Measurements from ENCODE around the gene TPRG1L. TPM values are rescaled to one million over a fixed set of nuclear protein-coding genes. Genes with fewer than 3 reads are reported as not detected.

The TPRG1L gene
- total RNA-seq, 1 donor from 2014 or later = 14.5 TPM

DNA sequence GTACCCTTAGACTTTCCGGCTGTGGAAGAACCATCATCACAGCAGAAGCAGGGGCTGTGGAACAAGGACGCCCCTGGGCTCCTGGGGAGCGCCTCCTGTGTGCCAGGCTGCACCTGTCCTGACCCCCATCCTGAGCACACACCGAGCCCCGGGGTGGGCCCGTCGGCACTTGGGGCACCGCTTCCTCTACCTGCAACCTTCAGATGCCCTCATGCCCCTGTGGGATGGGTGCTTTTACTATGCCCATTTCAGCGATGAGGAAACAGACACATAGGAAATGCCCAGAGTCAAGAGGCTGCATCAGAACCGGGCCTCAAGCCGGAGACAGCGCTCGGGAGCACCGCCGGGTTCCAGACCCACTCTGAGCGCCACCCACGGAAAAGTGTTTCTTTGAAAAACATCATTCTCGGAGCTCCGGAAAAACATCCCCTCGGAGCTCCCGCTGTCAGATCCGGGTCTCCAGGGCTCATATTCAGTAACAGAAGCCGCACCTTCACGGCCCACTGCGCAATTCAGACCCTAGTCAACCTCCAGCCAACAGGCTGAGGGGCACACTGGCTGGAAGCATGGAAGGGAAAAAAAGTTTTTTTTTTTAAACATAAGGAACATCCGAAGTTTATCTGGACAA, 8.0 kb downstream of the TPRG1L start:
- Mint-ChIP-seq H3K4me1 (no peaks in the 10 kb centered on the region), H3K9me3 (no peaks in the 10 kb centered on the region), H3K27me3 (ENCODE audit: low read depth) (no peaks in the 10 kb centered on the region), H3K4me3 (no peak overlapping the region), H3K36me3 (ENCODE audit: low read depth) (peaks cover 5% of the 10 kb centered on the region), H3K27ac (ENCODE audit: unreplicated experiment) (no peak overlapping the region)
- TF ChIP-seq CTCF (conservative IDR thresholded peaks at IDR 0.05) = no peak
- no peak for DNase-seq (ENCODE audit: low read depth, low spot score)

GRCh38 chr1:3633344-3634058, 8.7 kb downstream of the TPRG1L start:
- no peak for DNase-seq (ENCODE audit: low read depth, low spot score)
- Mint-ChIP-seq H3K4me3 (no peak overlapping the region), H3K4me1 (no peaks in the 10 kb centered on the region), H3K27me3 (ENCODE audit: low read depth) (no peaks in the 10 kb centered on the region), H3K27ac (ENCODE audit: unreplicated experiment) (no peak overlapping the region), H3K36me3 (ENCODE audit: low read depth) (peaks cover 5% of the 10 kb centered on the region), H3K9me3 (no peaks in the 10 kb centered on the region)
- no peak for TF ChIP-seq CTCF (conservative IDR thresholded peaks at IDR 0.05)

GRCh38 chr1:3634059-3634800, 9.4 kb downstream of the TPRG1L start:
- Mint-ChIP-seq H3K36me3 (ENCODE audit: low read depth) (peaks cover 5% of the 10 kb centered on the region), H3K27me3 (ENCODE audit: low read depth) (no peaks in the 10 kb centered on the region), H3K27ac (ENCODE audit: unreplicated experiment) (peak overlapping the region; percentile 86), H3K4me1 (no peaks in the 10 kb centered on the region), H3K9me3 (no peaks in the 10 kb centered on the region), H3K4me3 (no peak overlapping the region)
- DNase-seq (ENCODE audit: low read depth, low spot score) = no peak
- TF ChIP-seq CTCF (conservative IDR thresholded peaks at IDR 0.05) = no peak

DNA sequence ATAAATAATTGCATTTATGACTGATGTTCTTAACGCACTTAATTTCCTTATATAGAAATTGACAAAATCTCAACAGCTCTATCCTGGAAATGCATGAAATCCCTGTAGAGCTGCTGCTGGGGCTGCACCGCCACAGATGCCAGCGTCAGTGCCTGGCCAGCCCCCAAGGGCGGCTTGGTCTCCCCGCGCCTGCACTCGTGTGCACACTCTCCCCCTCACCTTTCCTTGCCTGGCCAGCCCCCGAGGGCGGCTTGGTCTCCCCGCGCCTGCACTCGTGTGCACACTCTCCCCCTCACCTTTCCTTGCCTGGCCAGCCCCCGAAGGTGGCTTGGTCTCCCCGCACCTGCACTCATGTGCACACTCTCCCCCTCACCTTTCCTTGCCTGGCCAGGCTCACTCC, 11.3 kb downstream of the TPRG1L start:
- peaks cover 5% of the 10 kb centered on the region for H3K36me3 Mint-ChIP-seq (ENCODE audit: low read depth)
- H3K27me3 Mint-ChIP-seq (ENCODE audit: low read depth) = no peaks in the 10 kb centered on the region
- H3K4me3 Mint-ChIP-seq = no peak overlapping the region
- H3K4me1 Mint-ChIP-seq = no peaks in the 10 kb centered on the region
- no peaks in the 10 kb centered on the region for H3K9me3 Mint-ChIP-seq
- DNase-seq (ENCODE audit: low read depth, low spot score) = no peak
- no peak for TF ChIP-seq CTCF (conservative IDR thresholded peaks at IDR 0.05)
- no peak overlapping the region for H3K27ac Mint-ChIP-seq (ENCODE audit: unreplicated experiment)

DNA sequence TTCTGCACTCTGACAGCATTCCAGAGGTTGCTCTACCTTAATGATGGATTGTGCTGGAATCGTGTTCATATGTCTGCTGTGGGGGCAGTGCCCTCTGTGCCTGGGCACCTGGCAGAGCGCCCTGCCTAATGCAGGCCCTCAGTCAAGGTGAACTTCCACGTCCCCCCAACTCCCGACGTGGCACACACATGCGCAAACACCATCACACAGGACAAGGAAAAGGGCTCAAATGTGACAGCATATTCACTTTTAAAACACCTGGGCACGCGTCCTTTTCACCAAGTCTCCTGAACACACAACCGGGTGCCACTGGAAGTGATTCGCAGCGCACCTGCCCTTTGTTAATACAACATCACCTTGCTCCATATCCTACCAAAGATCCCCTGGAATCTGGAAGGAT, 11.7 kb downstream of the TPRG1L start:
- Mint-ChIP-seq H3K4me3 (no peak overlapping the region), H3K27ac (ENCODE audit: unreplicated experiment) (no peak overlapping the region), H3K27me3 (ENCODE audit: low read depth) (no peaks in the 10 kb centered on the region), H3K9me3 (no peaks in the 10 kb centered on the region), H3K4me1 (no peaks in the 10 kb centered on the region), H3K36me3 (ENCODE audit: low read depth) (peaks cover 5% of the 10 kb centered on the region)
- no peak for DNase-seq (ENCODE audit: low read depth, low spot score)
- TF ChIP-seq CTCF (conservative IDR thresholded peaks at IDR 0.05) = no peak
